NB4 (cell line): ENCODE measurements around the gene ERBIN.

ENCODE experiments used
- CTCF ChIP-seq: IDR thresholded peaks from one replicate; pipeline ENCODE4 v1.5.1; 2012; ENCODE audit warnings: low read depth, low read length
- MAX ChIP-seq: IDR thresholded peaks from 2 replicates; pipeline ENCODE4 v1.6.1; 2011; ENCODE audit warnings: low read depth, low read length
- MYC ChIP-seq: IDR thresholded peaks from 2 replicates; pipeline ENCODE4 v1.6.1; 2011; ENCODE audit warnings: low read depth, low read length
- POLR2A ChIP-seq: IDR thresholded peaks from 2 replicates; pipeline ENCODE4 v1.6.1; 2011; ENCODE audit warnings: mild to moderate bottlenecking; ENCODE audit not compliant: insufficient read length; ENCODE audit errors: extremely low read depth

DNA sequence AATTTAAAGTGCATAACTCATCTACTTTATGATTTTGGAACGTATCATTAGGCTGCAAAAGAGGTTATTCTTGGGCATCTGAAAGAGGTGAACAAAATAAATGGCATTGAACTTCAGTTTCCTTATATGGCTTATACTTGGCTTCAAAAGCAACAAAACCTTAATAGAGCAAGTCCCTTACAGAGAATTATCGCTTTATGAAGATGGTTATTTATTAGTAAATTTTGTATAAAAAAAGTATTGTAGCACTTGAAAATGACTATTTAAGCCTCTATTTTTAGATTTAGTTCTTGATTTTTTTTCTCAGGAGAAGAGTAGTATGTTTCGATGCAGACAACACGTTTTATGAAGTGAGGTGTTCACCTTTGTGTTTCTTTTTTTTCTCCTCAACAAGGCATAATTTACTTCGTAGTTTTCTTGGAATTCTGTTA is 2.0 kb downstream of the ERBIN start:
- TF ChIP-seq MAX: no peak
- no peak for TF ChIP-seq POLR2A
- TF ChIP-seq CTCF: no peak
- no peak for TF ChIP-seq MYC
